HL-60 (cell line): ENCODE data around the gene ACYP2.
"Not testable (repeated sequence)": the region's sequence is repeated elsewhere in the genome, so short reads cannot be mapped to it uniquely, and the experiment has no call there.

Source experiments
- DNase-seq, 2 experiments: peaks; one replicate each; pipeline ENCODE4 v3.0.0-alpha.2; 2010 to 2020; ENCODE audit warnings: low read depth in 1 of 2, low spot score in 1 of 2
- H3K27ac ChIP-seq: fragments of 250-450 bp; sonication (Bioruptor Pico); replicated peaks from 2 replicates; pipeline ENCODE4 v1.5.1; 2020; ENCODE audit warnings: mild to moderate bottlenecking, moderate library complexity
- H3K27me3 ChIP-seq: fragments of 250-450 bp; sonication (Bioruptor Pico); 2 replicates; pipeline ENCODE4 v1.5.1; 2021; ENCODE audit warnings: mild to moderate bottlenecking, moderate library complexity; ENCODE audit not compliant: insufficient read depth, poor library complexity, severe bottlenecking
- H3K4me3 ChIP-seq: replicated peaks from 2 replicates; pipeline ENCODE4 v1.5.1; 2011; ENCODE audit warnings: mild to moderate bottlenecking, control low read depth, low read length; ENCODE audit not compliant: insufficient read depth
- CTCF ChIP-seq: IDR thresholded peaks from one replicate; pipeline ENCODE4 v1.5.1; 2011; ENCODE audit warnings: low read length, control low read depth, inconsistent platforms; ENCODE audit not compliant: insufficient read depth
- GABPA ChIP-seq: IDR thresholded peaks from 2 replicates; pipeline ENCODE4 v1.6.1; 2012; ENCODE audit warnings: low read depth
- POLR2AphosphoS5 ChIP-seq: IDR thresholded peaks from 2 replicates; pipeline ENCODE4 v1.6.1; 2012; ENCODE audit warnings: low read depth
- REST ChIP-seq: IDR thresholded peaks from 2 replicates; pipeline ENCODE4 v1.6.1; 2012; ENCODE audit warnings: low read depth; ENCODE audit not compliant: insufficient replicate concordance
- SPI1 ChIP-seq: IDR thresholded peaks from 2 replicates; pipeline ENCODE4 v1.6.1; 2012; ENCODE audit warnings: low read depth, mild to moderate bottlenecking, borderline replicate concordance

ACYP2 gene

GRCh38 chr2:54092940-54093339, 22.5 kb upstream of the ACYP2 start:
- no peak for TF ChIP-seq POLR2AphosphoS5
- TF ChIP-seq CTCF, result no peak
- no peak for TF ChIP-seq SPI1
- TF ChIP-seq GABPA, result no peak
- no peak for TF ChIP-seq REST

GRCh38 chr2:54095406-54095805, 20.0 kb upstream of the ACYP2 start:
- H3K4me3 ChIP-seq, DNase-seq, H3K27me3 ChIP-seq, H3K27ac ChIP-seq: not testable (repeated sequence)

More at GRCh38 chr2:54092940-54093339, 22.5 kb upstream of the ACYP2 start:
- DNase-seq, result no peak
- Histone ChIP-seq H3K4me3 (no peak overlapping the region), H3K27ac (no peak overlapping the region), H3K27me3 (no peaks in the 10 kb centered on the region)

GRCh38 chr2:54096141-54096540, 19.3 kb upstream of the ACYP2 start:
- H3K27me3 ChIP-seq, H3K27ac ChIP-seq, DNase-seq, H3K4me3 ChIP-seq: not testable (repeated sequence)

DNA sequence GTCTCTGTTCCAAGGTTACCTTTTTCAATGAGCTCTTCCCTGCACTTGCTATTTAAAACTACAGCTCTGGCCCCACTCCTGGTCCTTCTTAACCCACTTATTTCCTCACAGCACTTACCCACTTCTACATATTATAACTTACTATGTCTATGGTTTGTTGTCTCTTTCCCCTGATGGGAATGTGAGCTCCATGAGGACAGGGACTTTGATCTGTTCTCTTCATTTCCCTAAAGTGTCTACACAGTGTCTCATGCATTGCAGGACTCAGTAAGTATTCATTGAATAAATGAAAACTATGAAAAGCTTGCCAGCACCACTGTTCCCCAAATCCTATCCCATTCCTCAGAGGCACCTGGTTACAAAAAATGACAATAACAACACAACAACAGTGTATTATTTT, 18.3 kb upstream of the ACYP2 start:
- DNase-seq, result no peak
- H3K4me3 ChIP-seq, result no peak overlapping the region
- no peaks in the 10 kb centered on the region for H3K27me3 ChIP-seq
- H3K27ac ChIP-seq, result no peak overlapping the region
- no peak for TF ChIP-seq SPI1

DNA sequence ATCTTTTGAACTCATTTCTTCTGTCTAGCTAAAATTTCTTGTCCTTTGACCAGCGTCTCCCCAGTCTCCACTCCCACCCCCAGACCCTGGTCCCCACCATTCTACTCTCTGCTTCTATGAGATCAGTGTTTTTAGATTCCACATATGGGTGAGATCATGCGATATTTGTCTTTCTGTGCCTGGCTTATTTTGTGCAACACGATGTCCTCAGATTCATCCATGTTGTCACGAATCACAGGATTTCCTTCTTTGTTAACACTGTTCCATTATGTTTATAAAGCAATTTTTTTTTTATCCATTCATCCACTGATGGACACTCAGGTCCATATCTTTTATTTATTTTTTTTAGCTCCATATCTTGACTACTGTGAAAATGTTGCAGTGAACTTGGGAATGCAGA, 16.0 kb upstream of the ACYP2 start:
- no peaks in the 10 kb centered on the region for H3K27me3 ChIP-seq
- no peak overlapping the region for H3K4me3 ChIP-seq
- DNase-seq, result no peak
- no peak overlapping the region for H3K27ac ChIP-seq
- TF ChIP-seq GABPA (no peak), CTCF (no peak), REST (no peak), SPI1 (no peak), POLR2AphosphoS5 (no peak)
